GM18861 (cell line): ENCODE results near the gene MYCL.
"Not testable (repeated sequence)": the region's sequence is repeated elsewhere in the genome, so short reads cannot be mapped to it uniquely, and the experiment has no call there.

Experiments
- ATAC-seq: cut with Tn5 transposase; IDR thresholded peaks from one replicate; pipeline ENCODE4 v1.9.1; 2021; ENCODE audit not compliant: unreplicated experiment

MYCL gene

DNA sequence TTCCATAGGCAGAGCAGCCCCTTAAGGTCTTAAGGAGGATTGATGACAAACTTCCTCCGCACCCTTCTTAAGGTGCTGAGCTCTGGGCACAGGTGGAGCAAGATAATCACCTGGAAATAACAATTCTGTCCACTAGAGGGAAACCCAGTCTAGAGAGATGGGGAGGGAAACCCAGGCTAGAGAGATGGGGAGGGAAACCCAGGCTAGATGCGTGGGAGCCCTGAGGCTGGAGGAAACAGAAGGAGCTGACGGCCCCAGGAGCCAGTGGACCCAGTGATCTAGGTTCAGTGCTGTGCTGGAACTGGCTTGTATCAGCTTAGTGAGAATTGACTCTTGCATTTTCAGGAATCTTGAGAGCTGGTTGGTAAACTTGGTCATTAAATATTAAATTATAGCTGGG is 17.8 kb upstream of the MYCL start:
- no peak for ATAC-seq

DNA sequence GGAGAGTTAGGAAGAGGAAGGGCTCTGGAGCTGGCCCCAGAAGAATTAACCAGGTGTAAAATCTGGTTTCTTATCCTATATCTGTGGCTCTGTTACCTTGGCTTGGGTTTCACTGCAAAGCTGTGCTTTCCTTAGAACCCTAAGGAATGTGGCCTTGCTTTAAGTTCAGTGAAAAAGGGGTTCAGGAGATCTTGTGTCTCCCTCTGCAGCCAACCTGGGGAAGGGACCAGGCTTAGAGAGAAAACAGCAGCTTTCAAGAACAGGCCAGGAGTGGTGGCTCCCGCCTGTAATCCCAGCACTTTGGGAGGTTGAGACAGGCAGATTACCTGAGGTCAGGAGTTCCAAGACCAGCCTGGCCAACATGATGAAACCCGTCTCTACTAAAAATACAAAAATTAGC is 16.1 kb upstream of the MYCL start:
- ATAC-seq, result no peak

DNA sequence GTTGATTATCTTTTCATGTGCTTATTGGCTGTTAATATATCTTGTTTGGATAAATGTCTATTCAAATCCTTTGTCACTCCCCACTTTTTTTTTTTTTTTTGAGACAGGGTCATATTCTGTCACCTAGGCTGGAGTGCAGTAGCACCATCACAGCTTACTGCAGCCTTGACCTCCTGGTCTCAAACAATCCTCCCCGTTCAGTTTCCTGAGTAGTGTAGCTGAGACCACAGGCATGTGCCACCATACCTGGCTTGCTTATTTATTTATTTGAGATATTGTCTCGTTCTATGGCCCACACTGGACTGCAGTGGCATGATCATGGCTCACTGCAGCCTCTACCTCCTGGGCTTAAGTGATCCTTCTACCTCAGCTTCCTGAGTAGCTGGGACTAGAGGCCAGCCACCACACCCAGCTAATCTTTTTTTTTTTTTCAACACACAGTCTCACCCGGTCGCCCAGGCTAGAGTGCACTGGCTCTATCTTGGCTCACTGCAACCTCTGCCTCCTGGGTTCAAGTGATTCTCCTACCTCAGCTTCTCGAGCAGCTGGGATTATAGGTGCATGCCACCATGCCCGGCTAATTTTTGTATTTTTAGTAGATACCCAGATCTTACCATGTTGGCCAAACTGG is 13.9 kb upstream of the MYCL start:
- ATAC-seq, result no peak

DNA sequence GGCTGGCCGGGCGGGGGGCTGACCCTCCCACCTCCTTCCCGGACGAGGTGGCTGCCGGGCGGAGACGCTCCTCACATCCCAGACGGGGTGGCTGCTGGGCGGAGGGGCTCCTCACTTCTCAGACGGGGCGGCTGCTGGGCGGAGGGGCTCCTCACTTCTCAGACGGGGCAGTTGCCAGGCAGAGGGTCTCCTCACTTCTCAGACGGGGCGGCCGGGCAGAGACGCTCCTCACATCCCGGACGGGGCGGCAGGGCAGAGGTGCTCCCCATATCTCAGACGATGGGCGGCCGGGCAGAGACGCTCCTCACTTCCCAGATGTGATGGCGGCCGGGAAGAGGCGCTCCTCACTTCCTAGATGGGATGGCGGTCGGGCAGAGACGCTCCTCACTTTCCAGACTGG is 11.4 kb upstream of the MYCL start:
- ATAC-seq, result not testable (repeated sequence)

DNA sequence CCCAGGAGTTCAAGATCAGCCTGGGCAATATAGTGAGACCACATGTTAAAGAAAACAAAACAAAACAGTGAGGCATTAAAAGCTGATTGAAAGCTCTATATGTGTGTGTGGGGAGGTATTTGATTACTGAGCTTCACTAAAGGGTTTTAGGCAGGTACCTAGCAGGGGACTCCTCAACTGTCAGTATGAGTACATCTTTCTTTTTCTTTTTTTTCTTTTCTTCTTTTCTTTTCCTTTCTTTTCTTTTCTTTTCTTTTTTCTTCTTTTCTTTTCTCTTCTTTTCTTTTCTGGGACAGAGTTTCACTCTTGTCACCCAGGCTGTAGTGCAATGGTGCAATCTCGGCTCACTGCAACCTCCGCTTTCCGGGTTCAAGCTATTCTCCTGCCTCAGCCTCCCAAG is 8.5 kb upstream of the MYCL start:
- ATAC-seq, result no peak

DNA sequence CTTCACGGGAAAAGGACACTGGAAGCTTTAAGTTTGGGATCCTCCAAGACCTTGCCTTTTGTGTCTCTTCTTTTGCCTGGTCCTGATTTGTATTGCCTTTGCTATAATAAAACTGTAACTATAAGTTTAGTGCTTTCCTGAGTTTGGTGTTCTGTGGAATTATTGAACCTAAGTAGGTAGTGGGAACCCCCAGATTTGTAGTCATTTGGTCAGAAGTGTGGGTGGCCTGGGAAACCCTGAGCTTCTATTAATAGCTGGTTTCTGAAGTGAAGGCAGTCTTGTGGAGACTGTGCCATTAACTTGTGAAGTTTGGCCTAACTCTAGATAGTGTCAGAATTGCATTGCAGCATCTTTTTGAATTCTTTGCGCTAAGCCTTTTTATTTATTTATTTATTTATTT is 6.8 kb upstream of the MYCL start:
- no peak for ATAC-seq

DNA sequence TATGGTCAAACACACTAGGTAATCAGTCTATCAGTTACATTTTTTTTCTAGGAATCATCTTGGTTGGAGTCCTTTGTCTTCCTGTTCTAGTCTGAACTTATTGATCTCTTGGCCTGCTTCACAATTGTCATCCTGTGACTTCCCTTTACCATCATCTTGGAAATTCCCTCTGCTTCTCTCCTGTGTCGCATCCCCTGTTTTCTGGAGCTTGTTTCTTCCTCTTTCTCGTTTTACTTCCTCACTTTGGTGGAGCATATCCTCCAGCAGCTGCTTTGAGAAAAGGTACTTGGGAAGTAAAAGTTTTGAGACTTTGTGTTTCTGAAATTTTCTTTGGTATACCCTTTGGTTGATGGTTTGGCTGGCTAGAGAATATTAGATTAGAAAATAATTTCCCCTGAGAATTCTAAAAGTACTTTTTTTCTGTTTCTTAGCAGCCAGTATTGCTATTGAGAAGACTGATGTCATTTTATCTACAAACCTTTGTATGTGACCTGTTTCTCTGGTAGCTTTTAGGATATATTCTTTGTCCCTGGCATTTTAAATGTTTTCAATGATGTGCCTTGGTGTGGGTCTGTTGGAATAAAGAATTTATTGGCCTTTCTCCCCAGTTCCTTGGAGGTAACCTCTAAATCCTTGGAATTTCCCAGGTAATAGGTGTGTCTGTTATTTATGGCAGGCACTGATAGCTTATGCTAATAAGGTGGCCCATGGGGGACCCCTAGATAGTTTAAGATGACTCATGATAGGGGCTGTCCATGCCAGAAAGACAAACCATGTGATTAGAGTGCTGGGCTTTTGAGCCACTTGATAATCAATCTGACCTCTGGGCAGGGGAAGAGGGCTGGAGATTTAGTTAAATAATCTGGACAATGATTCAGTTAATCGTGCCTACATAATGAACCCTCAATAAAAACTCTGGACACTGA is 6.1 kb upstream of the MYCL start:
- ATAC-seq, result no peak

DNA sequence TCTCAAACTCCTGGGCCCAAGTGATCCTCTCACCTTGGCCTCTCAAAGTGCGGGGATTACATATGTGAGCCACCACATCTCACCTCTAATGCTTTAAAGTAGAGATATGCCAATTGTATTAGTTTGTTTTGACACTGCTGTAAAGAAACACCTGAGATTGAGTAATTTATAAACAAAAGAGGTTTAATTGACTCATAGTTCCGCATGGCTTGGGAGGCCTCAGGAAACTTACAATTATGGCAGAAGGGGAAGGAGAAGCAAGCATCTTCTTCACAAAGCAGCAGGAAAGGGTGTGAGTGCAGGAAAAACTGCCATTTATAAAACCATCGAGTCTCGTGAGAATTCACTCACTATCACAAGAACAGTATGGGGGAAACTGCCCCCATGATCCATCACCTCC is 3.5 kb upstream of the MYCL start:
- no peak for ATAC-seq

DNA sequence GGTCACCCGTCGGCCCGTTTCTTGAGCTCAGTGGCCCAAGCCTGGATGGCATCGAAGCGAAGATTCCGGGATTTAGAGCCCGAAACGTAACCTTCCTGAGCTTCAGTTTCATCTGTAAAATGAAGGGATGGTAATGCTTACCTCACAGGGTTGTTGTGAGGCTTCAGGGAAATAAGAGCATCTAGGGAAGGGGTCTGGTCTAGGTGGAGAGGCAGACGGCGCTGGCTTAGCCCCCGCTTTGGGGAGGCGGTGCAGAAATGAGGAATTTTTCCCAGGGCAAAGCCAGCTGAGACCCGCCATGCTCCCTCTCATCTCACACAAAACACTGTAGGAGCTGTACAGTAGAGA is 717 bp upstream of the MYCL start:
- ATAC-seq, result no peak

DNA sequence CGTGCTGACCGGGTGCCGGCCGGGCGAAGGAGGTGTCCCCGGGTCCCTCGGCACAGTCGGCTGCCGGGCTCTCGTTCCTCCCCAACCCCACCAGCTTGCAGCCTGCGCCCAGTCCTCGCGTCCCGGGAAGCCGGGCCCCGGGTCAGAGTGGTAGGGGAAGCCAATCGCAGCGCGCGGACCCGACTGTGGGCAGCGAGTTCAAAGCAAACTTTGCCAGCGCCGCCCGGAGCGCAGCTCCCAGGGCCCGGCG is 328 bp downstream of the MYCL start:
- peak; percentile 10 for ATAC-seq

DNA sequence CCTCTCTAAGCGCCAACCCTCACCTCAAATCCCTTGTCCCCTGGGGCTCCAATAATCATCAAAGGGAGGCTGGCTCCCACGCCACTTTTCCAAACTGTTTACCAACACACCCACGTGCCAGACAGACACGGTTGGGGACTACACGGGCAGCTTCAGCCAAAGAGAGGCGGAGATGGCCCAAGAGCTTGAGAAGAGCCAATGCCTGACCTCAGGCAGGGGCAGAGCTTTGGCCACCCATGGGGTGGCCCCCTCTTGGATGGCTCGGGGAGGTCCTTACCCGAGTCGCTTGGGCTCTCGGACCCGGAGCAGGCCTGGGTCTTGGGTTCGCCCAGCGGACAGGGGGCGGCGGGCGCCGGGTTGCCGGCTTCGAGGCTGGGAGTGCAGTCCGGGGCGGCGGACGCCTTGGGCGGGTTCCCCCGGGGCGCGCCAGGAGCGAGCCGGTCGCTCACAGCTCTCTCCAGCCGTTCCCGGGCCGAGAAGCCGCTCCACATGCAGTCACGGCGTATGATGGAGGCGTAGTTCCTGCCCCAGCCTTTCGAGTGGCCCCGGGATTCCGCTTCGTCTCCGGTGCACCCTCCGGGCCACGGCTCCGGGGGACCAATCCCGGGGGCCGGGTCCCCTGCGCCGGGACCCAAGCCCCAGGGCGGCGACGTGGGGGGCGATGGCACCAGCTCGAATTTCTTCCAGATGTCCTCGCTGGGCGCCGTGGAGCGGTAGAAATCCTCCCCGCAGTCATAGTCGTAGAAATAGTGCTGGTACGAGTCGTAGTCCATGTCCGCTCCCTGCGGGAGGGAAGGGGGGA is 854 bp downstream of the MYCL start:
- ATAC-seq, result peak; percentile 5

DNA sequence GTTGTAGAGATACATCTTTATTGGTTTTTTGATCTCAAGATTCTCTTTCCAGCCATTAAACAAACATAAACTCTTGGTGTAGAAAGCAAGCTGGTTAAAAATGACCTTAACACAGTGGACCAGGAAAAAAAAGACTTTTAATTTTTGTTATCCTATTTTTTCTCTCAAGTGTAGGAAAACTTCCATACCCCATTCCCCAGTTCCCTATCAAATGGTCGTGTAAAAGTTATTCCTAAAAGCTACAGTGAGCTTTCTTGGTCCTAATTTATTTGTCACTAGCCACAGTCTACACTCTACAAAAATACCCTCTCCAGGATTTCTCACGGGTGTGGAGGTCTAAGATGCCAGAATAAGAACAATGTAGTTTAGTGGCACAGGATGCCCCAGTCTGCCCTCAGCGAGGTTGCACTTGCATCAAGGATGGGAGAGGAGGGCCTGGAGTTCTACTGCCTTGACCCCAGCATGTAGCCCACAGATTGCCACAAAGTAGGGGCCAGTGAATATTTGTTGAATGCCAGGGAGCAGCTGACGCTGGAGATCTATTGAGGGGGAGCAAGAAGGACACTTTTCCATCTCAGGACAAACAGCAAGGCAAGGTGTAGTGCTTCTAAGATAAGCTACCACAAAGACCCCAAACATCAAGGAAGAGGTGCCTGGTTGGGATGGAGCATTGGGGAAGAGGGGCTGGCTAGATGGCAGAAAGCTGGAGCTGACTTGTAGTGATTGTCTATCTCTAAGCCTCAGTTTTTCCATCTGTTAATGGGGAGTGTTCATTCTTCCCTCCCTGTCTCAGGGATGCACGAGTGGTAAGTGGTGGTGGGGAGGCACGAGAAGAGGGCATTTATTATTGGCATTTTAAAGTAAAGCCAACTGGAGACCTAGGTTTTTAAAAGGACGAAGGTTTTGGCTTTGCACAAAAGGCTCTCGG is 1.8 kb downstream of the MYCL start:
- no peak for ATAC-seq

DNA sequence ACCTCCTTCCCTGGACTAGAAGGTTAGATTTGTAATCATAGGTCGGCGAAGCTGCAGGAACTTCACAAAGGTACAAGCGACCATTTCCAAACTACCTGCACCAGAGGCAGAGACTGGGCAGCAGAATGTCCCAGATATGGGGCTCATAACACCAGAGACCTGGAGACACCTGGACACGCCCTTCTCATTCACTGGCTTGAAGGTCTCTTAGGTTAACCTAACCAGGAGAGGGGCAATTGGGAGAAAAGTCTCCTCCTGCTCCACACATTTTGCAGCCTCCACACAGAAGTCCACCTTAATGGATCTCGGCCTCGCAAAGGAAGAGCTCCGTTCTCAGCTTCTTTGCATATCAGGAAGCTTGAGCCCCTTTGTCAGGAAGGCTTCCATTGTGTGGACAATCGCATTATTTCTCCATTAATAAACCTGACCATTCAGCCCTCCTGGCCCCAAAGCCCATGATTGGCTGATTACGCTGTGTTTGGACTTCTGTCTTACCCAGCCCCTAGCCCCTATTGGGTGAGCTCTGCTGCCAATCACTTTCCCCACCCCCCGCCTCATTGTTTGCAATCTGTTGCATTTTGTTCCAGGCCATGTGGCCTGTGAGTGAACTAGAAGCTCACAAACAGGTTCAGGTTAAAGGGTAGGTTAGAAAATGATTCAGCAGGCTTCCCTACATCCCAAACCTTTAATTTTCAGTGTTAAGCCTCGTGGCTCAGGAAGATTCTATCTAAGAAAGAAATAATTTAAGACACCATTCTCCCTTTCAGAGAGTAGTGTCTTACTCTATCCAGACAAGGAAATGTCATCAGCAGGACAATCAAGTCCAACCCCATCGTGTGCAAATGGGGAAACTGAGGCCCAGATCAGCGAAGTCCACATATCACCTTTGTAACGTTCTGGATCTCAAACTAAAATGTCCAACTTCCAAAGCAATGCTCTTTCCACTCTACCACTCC is 2.8 kb downstream of the MYCL start:
- no peak for ATAC-seq

DNA sequence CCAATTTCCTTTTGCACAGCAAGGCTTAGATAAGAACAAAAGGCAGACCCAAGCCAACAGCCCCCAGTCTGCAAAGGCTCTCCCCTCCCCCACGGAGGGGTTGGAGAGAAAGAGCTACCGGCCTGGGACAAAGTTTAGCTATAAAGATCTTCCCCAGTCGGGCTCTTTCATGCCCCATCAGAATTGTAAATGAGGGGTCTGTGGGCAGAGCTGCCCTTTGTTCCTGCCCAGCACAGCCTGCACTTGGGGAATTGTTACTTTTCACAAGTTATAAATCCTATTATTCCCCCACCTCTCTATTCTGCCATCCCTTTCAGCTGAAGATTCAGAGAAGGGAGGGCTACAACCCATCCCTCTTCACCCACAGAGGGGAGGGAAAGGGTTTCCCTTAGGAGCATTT is 3.5 kb downstream of the MYCL start:
- ATAC-seq, result no peak

DNA sequence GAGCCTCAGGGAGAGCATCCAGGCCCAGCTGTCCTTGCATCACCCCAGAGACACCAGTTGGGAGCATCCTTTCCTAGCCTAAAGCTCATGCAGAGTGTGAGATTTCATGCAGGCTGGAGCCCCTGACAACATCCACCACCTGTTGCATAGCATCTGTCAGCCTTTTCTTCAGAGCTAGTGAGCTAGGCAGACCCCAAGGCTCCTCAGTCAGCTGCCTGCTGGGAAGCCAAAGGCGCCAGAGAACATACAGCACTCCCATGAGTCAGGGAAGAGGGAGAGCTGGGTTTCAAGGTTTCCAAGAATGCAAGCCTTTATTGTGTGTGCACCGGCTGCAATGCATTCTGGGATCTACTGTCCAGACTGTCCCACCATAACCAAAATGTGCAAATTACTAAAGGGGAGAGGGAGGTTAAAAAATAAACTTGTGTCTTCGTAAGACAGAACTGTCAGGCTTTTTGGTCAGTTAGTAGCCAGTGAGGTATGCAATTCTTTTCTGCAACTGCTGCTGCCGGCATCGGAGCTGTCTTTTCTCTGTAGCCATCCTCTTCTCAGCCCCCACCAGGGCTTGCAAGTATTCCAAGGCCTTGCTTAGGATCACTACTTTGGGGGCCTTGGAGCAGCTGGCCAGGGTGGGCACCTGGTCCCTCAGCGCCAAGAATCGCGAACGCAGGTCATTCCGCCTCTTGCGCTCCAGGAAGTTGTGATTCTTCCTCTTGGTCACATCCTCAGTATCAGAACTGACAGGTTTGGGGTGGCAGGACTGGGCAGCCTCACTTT is 4.6 kb downstream of the MYCL start:
- ATAC-seq, result no peak

DNA sequence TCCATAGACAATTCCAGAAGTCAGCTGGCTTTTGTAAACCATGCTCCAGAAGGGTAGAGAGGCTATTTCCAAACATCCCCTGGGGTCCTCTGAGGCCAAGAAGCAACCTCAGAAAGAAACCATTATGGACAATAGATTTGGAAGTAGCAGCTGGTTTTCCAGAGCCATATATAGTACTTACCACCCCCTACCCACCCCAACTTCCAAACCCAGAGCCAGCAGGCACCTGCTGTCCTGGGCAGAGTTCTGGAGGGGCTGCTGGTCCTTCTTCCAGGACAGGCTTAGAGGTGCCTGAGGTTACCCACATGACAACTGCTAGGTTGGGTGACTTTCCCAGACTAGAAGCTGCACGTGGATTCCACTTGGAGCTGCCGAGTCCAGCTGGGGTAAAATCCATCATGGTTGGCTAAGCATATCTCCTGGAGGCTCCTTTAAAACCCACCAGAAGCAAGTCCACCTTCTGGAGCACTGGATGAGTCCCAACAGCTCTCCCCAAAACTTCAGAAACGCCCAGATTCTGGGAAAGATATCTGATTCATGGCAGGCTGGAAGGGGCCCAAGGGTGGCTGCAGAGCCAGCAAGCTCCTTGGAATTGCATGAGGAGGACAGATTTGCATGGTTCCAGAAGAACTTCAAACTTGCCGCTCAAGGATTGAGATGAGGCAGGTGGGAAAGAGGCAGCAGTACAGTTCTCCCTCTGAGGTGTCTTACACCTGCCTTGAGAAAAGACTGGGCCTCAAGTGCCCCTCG is 5.8 kb downstream of the MYCL start:
- ATAC-seq, result no peak

DNA sequence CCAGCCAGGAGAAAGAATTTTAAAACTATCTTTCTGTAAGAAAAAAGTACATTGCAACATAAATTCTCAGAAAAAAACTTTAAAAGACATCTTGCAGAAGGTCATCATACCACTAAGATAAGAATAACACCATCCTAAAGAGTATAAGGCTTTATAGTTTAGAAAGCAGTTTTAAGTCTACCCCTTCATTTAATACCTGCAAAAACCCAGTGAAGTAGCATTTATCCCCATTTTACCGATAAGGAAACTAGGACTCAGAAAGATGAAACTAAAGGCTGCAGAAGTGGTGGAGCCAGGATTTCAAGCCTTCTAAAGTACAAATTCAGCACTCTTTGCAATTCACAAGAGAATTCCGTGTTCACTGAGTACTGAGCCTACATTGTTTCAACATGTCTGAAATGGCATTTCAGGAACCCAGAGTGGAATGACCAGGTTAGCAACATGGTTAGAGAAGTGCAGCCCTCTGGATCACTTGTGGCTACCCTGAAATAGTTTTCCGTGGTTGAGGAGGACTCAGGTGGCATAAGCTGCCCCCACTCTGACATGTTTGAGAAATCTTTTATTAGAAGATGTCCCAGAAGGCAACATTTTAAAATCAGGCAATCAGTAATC is 6.7 kb downstream of the MYCL start:
- ATAC-seq, result no peak
